Endothelial cell of umbilical vein (primary cell): ENCODE data around the gene INTS12.

Experiments
- EZH2 ChIP-seq: IDR thresholded peaks from 2 replicates; pipeline ENCODE4 v1.6.1; 2012; ENCODE audit warnings: borderline replicate concordance, low read depth, mild to moderate bottlenecking, moderate library complexity, low read length, inconsistent platforms; ENCODE audit not compliant: severe bottlenecking
- FOS ChIP-seq: IDR thresholded peaks from 2 replicates; pipeline ENCODE4 v1.6.1; 2011; ENCODE audit warnings: mild to moderate bottlenecking, low read length, moderate library complexity, borderline replicate concordance; ENCODE audit not compliant: insufficient read depth
- GATA2 ChIP-seq: IDR thresholded peaks from 2 replicates; pipeline ENCODE4 v1.7.0; 2011; ENCODE audit warnings: low read depth, mild to moderate bottlenecking, moderate library complexity, mixed read lengths, low read length; ENCODE audit not compliant: insufficient read length, insufficient read depth
- JUN ChIP-seq: IDR thresholded peaks from 2 replicates; pipeline ENCODE4 v1.6.1; 2011; ENCODE audit warnings: borderline replicate concordance, low read depth; ENCODE audit not compliant: insufficient read length, insufficient read depth
- MYC ChIP-seq: IDR thresholded peaks from one replicate; pipeline ENCODE4 v1.6.1; 2011; ENCODE audit warnings: mild to moderate bottlenecking, low read depth, low read length
- POLR2A ChIP-seq: IDR thresholded peaks from 2 replicates; pipeline ENCODE4 v1.6.1; 2012; ENCODE audit warnings: low read depth, mild to moderate bottlenecking, control low read depth, low read length
- POLR2AphosphoS5 ChIP-seq: IDR thresholded peaks from 2 replicates; pipeline ENCODE4 v1.6.1; 2012; ENCODE audit warnings: low read depth, mild to moderate bottlenecking, control low read depth, low read length, moderate library complexity; ENCODE audit not compliant: insufficient read depth
- TF ChIP-seq, protein P1 (sequence below), 2 donors: IDR thresholded peaks; 1 replicate in 1 of 2; 2 replicates in 1 of 2; pipeline ENCODE4 v1.5.1; 2011; ENCODE audit warnings: low read length in 2 of 2, mild to moderate bottlenecking in 2 of 2, moderate library complexity in 2 of 2, control low read depth in 1 of 2, inconsistent platforms in 1 of 2, low read depth in 1 of 2; ENCODE audit not compliant: insufficient read depth in 1 of 2; ENCODE audit errors: extremely low read depth in 1 of 2
- TF ChIP-seq, protein P2 (sequence below): IDR thresholded peaks from 2 replicates; pipeline ENCODE4 v1.6.1; 2011; ENCODE audit not compliant: insufficient read depth, insufficient read length

DNA sequence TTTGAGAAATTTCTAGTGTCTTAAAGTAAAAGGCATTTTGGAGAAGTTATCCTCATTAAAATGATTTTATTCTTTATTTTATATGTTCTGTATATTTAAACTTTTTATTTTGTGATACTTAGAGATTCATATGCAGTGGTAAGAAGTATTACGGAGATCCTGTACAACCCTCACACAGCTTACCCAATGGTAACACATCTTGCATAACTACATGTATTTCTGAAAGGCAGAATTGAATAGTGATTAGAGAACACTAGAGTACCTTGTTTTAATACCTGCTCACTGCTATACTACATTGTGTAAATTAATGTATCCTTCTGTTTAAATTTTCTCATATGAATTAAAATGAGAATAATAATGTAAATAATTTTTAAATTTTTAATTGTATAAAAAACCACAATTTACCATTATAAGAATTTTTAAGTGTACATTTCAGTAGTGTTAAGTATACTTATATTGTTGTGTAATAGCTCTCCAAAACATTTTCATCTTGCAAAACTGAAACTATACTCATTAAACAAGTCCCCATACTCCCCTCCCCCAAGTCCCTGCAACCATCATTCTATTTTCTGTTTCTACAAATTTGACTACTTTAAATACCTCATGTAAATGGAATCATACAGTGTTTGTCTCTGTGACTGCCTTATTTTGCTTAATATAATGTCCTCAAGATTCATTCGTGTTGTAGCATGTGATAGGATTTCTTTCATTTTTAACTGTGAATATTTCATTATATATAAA is 45.4 kb downstream of the INTS12 start:
- TF ChIP-seq POLR2A = no peak
- TF ChIP-seq POLR2AphosphoS5 = no peak
- TF ChIP-seq, protein P1, sequence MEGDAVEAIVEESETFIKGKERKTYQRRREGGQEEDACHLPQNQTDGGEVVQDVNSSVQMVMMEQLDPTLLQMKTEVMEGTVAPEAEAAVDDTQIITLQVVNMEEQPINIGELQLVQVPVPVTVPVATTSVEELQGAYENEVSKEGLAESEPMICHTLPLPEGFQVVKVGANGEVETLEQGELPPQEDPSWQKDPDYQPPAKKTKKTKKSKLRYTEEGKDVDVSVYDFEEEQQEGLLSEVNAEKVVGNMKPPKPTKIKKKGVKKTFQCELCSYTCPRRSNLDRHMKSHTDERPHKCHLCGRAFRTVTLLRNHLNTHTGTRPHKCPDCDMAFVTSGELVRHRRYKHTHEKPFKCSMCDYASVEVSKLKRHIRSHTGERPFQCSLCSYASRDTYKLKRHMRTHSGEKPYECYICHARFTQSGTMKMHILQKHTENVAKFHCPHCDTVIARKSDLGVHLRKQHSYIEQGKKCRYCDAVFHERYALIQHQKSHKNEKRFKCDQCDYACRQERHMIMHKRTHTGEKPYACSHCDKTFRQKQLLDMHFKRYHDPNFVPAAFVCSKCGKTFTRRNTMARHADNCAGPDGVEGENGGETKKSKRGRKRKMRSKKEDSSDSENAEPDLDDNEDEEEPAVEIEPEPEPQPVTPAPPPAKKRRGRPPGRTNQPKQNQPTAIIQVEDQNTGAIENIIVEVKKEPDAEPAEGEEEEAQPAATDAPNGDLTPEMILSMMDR (IDR thresholded peaks at IDR 0.05; ENCODE audit: extremely low read depth in 1 of 2, insufficient read depth in 1 of 2, low read depth in 1 of 2, low read length in 2 of 2) = no peak
- TF ChIP-seq, protein P2, sequence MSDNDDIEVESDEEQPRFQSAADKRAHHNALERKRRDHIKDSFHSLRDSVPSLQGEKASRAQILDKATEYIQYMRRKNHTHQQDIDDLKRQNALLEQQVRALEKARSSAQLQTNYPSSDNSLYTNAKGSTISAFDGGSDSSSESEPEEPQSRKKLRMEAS = no peak
- TF ChIP-seq JUN = no peak
- TF ChIP-seq EZH2 = no peak
- no peak for TF ChIP-seq FOS
- no peak for TF ChIP-seq GATA2
- TF ChIP-seq MYC = no peak
